Cardiac muscle cell (in vitro differentiated cells and primary cell): ENCODE measurements around the gene IPO9. TPM values are rescaled to one million over a fixed set of nuclear protein-coding genes. Genes with fewer than 3 reads are reported as not detected.
A peak's percentile ranks its signal among the peaks of the same experiment; 100 is the strongest.

Source experiments
- DNase-seq, 2 donors: peaks; one replicate each; pipeline versions ENCODE4 v3.0.0 to v3.0.0-alpha.2; 2010 to 2017; ENCODE audit warnings: low read depth in 1 of 2, low spot score in 1 of 2
- H3K27ac ChIP-seq: fragments of 200-600 bp; sonication (generic); 2 replicates; pipeline ENCODE4 v1.5.1; 2016
- H3K27me3 ChIP-seq: fragments of 200-600 bp; sonication (generic); 2 replicates; pipeline ENCODE4 v1.6.0; 2016; ENCODE audit warnings: control low read depth
- H3K36me3 ChIP-seq: fragments of 200-600 bp; sonication (generic); 2 replicates; pipeline ENCODE4 v1.5.1; 2016; ENCODE audit warnings: control low read depth
- H3K4me1 ChIP-seq: fragments of 200-600 bp; sonication (generic); 2 replicates; pipeline ENCODE4 v1.8.1; 2017; ENCODE audit warnings: low read depth, mild to moderate bottlenecking, mixed run types
- H3K4me3 ChIP-seq: fragments of 200-600 bp; sonication (generic); 2 replicates; pipeline ENCODE4 v1.5.1; 2016; ENCODE audit warnings: mild to moderate bottlenecking
- H3K9me3 ChIP-seq: fragments of 200-600 bp; sonication (generic); 2 replicates; pipeline ENCODE4 v1.5.1; 2017; ENCODE audit warnings: low read depth, mild to moderate bottlenecking, control low read depth
- polyA plus RNA-seq: library from polyadenylated mRNA; unstranded; fragments of >200 nt; fragmentation: Nextera tagmentation; extraction: Ambion mirVana; gene quantifications from 2 replicates; pipeline ENCODE4 v1.2.1, GENCODE V29; 2016
- total RNA-seq: library from RNA; depleted of rRNA; stranded (reverse); fragments of >200 nt; gene quantifications from 2 replicates; pipeline ENCODE4 v1.2.3, GENCODE V29; 2016
- TF ChIP-seq, protein P1 (sequence below): IDR thresholded peaks from 2 replicates; pipeline ENCODE4 v1.5.1; 2012; ENCODE audit warnings: low read depth, mild to moderate bottlenecking, low read length

IPO9 gene
- total and polyA plus RNA-seq, 2 experiments from 2014 or later: 36.9 to 61.7 TPM

DNA sequence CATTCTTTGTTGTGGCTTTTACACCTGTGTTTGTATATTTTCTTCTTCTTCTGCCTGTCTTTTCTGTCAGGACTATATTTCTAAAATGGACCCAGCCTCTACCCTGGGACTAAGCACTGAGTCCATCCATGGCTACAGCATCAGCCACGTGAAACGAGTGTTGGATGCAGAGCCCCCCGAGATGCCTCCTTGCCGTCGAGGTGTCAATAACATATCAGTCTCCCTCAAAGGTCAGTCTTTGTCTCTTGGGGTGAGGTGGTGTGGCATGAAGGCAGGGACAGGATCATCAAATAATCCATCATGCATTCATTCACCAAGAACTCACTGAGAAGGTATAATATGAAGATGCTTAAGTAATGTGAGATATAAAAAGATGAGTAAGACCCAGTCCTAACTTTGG is 19.1 kb upstream of the IPO9 start:
- H3K27me3 ChIP-seq: no peaks in the 10 kb centered on the region

DNA sequence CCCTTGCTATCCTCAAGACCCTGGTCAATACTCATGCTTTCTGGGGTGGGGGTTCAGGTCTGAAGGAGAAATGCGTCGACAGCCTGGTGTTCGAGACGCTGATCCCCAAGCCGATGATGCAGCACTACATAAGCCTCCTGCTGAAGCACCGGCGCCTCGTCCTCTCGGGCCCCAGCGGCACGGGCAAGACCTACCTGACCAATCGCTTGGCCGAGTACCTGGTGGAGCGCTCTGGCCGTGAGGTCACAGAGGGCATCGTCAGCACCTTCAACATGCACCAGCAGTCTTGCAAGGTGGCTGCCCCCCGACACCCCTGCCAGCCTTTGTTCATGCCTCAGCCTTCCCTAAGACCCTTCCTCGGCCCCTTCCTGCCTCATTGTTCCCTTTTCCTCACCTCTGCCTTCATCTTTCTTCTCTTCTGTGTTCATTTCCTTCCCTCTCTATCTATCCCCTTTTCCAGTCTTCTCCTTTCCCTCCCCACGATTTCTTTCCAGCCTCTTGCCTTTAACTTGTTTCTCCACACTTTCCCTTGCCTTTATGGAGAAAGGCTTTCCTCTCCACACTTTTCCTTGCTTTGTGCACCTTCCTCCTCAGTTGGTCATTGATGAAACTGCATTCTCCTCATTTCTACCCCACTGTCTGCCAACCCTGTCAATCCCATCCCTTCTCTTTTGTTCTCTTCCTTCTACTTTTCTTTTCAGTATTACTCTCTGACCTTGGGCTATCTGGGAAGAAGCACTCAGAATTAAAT is 18.3 kb upstream of the IPO9 start:
- TF ChIP-seq, protein P1, sequence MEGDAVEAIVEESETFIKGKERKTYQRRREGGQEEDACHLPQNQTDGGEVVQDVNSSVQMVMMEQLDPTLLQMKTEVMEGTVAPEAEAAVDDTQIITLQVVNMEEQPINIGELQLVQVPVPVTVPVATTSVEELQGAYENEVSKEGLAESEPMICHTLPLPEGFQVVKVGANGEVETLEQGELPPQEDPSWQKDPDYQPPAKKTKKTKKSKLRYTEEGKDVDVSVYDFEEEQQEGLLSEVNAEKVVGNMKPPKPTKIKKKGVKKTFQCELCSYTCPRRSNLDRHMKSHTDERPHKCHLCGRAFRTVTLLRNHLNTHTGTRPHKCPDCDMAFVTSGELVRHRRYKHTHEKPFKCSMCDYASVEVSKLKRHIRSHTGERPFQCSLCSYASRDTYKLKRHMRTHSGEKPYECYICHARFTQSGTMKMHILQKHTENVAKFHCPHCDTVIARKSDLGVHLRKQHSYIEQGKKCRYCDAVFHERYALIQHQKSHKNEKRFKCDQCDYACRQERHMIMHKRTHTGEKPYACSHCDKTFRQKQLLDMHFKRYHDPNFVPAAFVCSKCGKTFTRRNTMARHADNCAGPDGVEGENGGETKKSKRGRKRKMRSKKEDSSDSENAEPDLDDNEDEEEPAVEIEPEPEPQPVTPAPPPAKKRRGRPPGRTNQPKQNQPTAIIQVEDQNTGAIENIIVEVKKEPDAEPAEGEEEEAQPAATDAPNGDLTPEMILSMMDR: no peak
- H3K27me3 ChIP-seq: no peaks in the 10 kb centered on the region
- peak overlapping the region; percentile 30 for H3K27ac ChIP-seq
- H3K4me3 ChIP-seq: no peak overlapping the region
- no peak for DNase-seq
- H3K9me3 ChIP-seq: no peaks in the 10 kb centered on the region
- H3K4me1 ChIP-seq: no peaks in the 10 kb centered on the region
- H3K36me3 ChIP-seq: peaks cover 92% of the 10 kb centered on the region

More for the DNA sequence above, 19.1 kb upstream of the IPO9 start:
- no peak for DNase-seq
- Histone ChIP-seq H3K27ac (peak overlapping the region; percentile 30), H3K36me3 (peaks cover 93% of the 10 kb centered on the region), H3K4me1 (no peaks in the 10 kb centered on the region), H3K9me3 (no peaks in the 10 kb centered on the region), H3K4me3 (no peak overlapping the region)
- TF ChIP-seq, protein P1: no peak

DNA sequence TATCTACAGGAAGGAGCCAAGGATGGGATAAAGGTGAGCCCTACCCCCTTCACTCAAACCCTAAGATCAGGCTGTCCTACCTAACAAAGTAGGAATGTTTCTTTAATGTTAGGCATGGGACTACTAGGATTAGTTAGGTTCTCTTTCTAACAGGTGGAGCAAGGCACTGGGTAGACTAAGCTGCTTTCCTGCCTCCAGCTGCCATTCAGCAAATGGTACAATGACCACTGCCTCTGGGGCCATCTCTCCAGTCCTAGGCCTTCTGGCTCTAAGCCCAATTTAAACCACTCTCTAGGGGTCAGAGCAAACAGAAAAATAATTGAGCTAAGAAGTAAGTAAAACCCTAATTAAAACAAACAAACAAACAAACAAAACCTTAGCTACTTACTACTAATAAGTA is 15.7 kb upstream of the IPO9 start:
- H3K27ac ChIP-seq: peak overlapping the region; percentile 45
- no peaks in the 10 kb centered on the region for H3K4me1 ChIP-seq
- H3K4me3 ChIP-seq: no peak overlapping the region
- no peaks in the 10 kb centered on the region for H3K9me3 ChIP-seq
- TF ChIP-seq, protein P1: no peak
- no peak for DNase-seq
- peaks cover 92% of the 10 kb centered on the region for H3K36me3 ChIP-seq
- H3K27me3 ChIP-seq: no peaks in the 10 kb centered on the region

DNA sequence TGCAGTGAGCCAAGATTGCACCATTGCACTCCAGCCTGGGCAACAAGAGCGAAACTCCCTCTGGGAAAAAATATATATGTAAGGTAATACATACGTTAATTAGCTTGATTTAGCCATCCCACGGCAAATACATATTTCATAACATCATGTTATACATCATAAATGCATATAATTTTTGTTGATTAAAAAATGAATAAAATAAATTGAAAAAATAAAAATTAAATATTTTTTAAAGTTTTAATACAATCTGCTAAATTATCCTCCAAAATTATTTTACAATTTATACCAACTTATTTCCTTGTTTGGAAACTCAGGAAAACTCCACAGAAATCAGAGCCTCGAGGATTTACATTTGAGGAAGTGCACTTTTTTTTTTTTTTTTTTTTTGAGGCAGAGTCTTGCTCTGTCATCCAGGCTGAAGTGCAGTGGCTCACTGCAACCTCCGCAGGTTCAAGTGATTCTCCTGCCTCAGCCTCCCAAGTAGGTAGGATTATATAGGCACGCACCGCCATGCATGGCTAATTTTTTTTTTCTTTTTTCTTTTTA is 12.6 kb upstream of the IPO9 start:
- Histone ChIP-seq H3K9me3 (no peaks in the 10 kb centered on the region), H3K4me1 (no peaks in the 10 kb centered on the region), H3K4me3 (no peak overlapping the region), H3K36me3 (peaks cover 87% of the 10 kb centered on the region), H3K27me3 (no peaks in the 10 kb centered on the region), H3K27ac (no peak overlapping the region)
- TF ChIP-seq, protein P1: no peak
- no peak for DNase-seq

DNA sequence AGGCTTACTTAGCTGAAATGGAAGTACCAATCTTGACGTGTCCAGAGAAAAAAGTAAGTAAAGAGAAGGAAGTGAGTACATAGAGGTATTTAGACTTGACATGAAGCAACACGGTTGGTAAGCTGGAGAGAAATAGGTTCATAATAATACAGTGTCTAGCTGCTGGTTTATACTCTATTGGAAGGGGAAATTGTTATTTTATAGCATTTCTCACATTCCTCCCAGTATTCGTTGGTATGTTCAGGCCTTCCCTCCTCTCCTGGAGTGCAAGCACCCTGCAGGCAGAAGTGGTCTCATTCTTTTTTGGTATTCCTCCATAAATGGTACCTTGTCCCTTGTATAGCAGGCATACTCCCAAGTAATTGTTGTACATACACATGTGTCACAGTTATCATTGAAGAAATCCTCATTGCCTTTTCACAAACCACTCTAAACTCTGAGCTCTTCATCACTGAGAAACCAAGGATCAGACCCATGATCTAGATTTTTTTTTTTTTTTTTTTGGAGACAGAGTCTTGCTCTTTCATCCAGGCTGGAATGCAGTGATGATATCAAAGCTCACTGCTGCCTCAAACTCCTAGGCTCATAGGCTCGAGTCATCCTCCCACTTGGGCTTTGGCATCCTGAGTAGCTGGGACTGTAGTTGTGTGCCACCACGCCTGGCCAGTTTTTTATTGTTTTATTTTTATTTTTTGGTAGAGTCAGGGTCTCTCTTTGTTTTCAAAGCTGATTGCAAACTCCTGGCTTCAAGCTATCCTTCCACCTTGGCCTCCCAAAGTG is 9.8 kb upstream of the IPO9 start:
- no peak overlapping the region for H3K4me3 ChIP-seq
- TF ChIP-seq, protein P1: no peak
- H3K27me3 ChIP-seq: no peaks in the 10 kb centered on the region
- DNase-seq: no peak
- peaks cover 67% of the 10 kb centered on the region for H3K36me3 ChIP-seq
- peaks cover 12% of the 10 kb centered on the region for H3K4me1 ChIP-seq
- H3K9me3 ChIP-seq: no peaks in the 10 kb centered on the region
- H3K27ac ChIP-seq: peak overlapping the region; percentile 55
